CD4-positive, alpha-beta T cell (primary cell): Measurements from ENCODE around the gene GRK3. TPM values are rescaled to one million over a fixed set of nuclear protein-coding genes. Genes with fewer than 3 reads are reported as not detected.

Source experiments
- ATAC-seq: fragments of 200-7000 bp; cut with Tn5 transposase; one replicate; pipeline ENCODE4 v1.10.0; 2022; ENCODE audit warnings: mild to moderate bottlenecking; ENCODE audit not compliant: poor library complexity
- CTCF ChIA-PET: fragments of 350-600 bp; sonication (Branson Sonifier 250); formaldehyde crosslinking; loops from one replicate; lab custom pipeline; 2021; ENCODE audit warnings: antibody characterized with exemption, inconsistent platforms; lab: Charles Lee
- POLR2A ChIA-PET: fragments of 350-600 bp; sonication (Branson Sonifier 250); formaldehyde crosslinking; loops from one replicate; lab custom pipeline; 2021; ENCODE audit warnings: antibody characterized with exemption, inconsistent platforms; lab: Charles Lee
- DNase-seq, 14 experiments: peaks; one replicate each; pipeline ENCODE4 v3.0.0-alpha.2; 2013 to 2020; ENCODE audit warnings: mixed read lengths in 2 of 14
- H3K27ac ChIP-seq, 2 donors: one replicate each; pipeline versions ENCODE4 v1.5.1 to v1.7.0; 2013; ENCODE audit warnings: low read length in 2 of 2, low read depth in 1 of 2, mild to moderate bottlenecking in 1 of 2
- H3K27me3 ChIP-seq, 2 experiments: 1 replicate in 1 of 2; 2 replicates in 1 of 2; pipeline versions ENCODE4 v1.6.1 to v1.7.0; 2013; ENCODE audit warnings: low read length in 2 of 2, control low read depth in 1 of 2, mild to moderate bottlenecking in 1 of 2, moderate library complexity in 1 of 2; ENCODE audit not compliant: insufficient read depth in 2 of 2, control insufficient read depth in 1 of 2
- H3K36me3 ChIP-seq: one replicate; pipeline ENCODE4 v1.6.1; 2013; ENCODE audit warnings: low read length, control low read depth; ENCODE audit not compliant: insufficient read depth
- H3K4me1 ChIP-seq: one replicate; pipeline ENCODE4 v1.6.1; 2013; ENCODE audit warnings: low read length, control low read depth; ENCODE audit not compliant: insufficient read depth
- H3K4me3 ChIP-seq: one replicate; pipeline ENCODE4 v1.5.1; 2013; ENCODE audit warnings: mild to moderate bottlenecking, low read length, moderate library complexity
- H3K9me3 ChIP-seq, 2 experiments: 1 replicate in 1 of 2; 2 replicates in 1 of 2; pipeline versions ENCODE4 v1.6.1 to v1.7.0; 2013; ENCODE audit warnings: low read length in 2 of 2, mild to moderate bottlenecking in 2 of 2, control low read depth in 1 of 2, moderate library complexity in 1 of 2; ENCODE audit not compliant: control insufficient read depth in 1 of 2, insufficient read depth in 1 of 2
- H3K27ac Mint-ChIP-seq: one replicate; pipeline ENCODE4 v1.8.0; 2020; ENCODE audit warnings: mixed read lengths
- H3K27me3 Mint-ChIP-seq: one replicate; pipeline ENCODE4 v1.8.0; 2021; ENCODE audit warnings: mixed read lengths
- H3K36me3 Mint-ChIP-seq: one replicate; pipeline ENCODE4 v1.8.0; 2021; ENCODE audit warnings: low read depth, mixed read lengths
- H3K4me1 Mint-ChIP-seq: one replicate; pipeline ENCODE4 v1.8.0; 2021; ENCODE audit warnings: low read depth, mixed read lengths
- H3K4me3 Mint-ChIP-seq: one replicate; pipeline ENCODE4 v1.8.0; 2020; ENCODE audit warnings: mild to moderate bottlenecking, mixed read lengths
- H3K9me3 Mint-ChIP-seq: one replicate; pipeline ENCODE4 v1.8.0; 2020; ENCODE audit warnings: mixed read lengths
- intact Hi-C, 2 experiments: fragments of 100-400 bp; cut with DNase I in 1 of 2; cut with micrococcal nuclease in 1 of 2; formaldehyde crosslinking; loops; one replicate each; pipeline versions ENCODE4 v1.15.1 to v1.9.0; 2023 to 2025; cut with DNase I, micrococcal nuclease
- total RNA-seq, 174 experiments: library from RNA in 2 of 174; stranded (reverse) in 2 of 174; gene quantifications; one replicate each; pipeline ENCODE4 v1.2.3 and lab custom pipeline; 2021 to 2026
- TF ChIP-seq, protein P1 (sequence below): fragments of 200-600 bp; IDR thresholded peaks from one replicate; pipeline ENCODE4 v1.8.0; 2022; ENCODE audit warnings: antibody characterized with exemption, mild to moderate bottlenecking

GRK3 gene
- total RNA-seq, 2 experiments from 2014 or later: 1.7 to 2.0 TPM

DNA sequence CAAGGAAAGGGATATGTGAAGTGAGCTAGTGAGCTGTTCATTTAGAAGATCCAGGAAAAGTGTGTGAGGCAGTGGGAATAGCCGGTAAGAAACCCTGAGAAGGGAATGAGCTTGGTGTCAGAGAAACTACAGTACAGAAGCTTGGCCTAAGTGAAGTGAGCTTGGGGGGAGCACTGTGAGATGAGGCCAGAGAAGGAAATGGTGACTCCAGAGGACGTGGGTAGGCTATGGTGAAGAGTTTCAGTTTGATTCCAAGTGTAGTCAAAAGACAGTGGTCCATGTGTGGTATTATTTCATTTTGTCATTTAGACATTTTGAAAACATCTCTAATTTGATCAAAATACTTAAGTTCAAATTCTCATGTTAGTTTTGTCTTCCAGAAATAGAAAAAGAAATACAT lies 77.2 kb downstream of the GRK3 start:
- DNase-seq: no peak
- Mint-ChIP-seq H3K27ac (no peak overlapping the region), H3K36me3 (no peaks in the 10 kb centered on the region), H3K4me1 (no peaks in the 10 kb centered on the region), H3K9me3 (no peaks in the 10 kb centered on the region), H3K27me3 (no peaks in the 10 kb centered on the region), H3K4me3 (no peak overlapping the region)
- Histone ChIP-seq H3K9me3 (no peaks in the 10 kb centered on the region), H3K4me3 (no peak overlapping the region), H3K27me3 (no peaks in the 10 kb centered on the region), H3K36me3 (no peaks in the 10 kb centered on the region), H3K27ac (no peak overlapping the region), H3K4me1 (no peaks in the 10 kb centered on the region)
- ChIA-PET POLR2A (no interaction called here), CTCF (no interaction called here)
- TF ChIP-seq, protein P1, sequence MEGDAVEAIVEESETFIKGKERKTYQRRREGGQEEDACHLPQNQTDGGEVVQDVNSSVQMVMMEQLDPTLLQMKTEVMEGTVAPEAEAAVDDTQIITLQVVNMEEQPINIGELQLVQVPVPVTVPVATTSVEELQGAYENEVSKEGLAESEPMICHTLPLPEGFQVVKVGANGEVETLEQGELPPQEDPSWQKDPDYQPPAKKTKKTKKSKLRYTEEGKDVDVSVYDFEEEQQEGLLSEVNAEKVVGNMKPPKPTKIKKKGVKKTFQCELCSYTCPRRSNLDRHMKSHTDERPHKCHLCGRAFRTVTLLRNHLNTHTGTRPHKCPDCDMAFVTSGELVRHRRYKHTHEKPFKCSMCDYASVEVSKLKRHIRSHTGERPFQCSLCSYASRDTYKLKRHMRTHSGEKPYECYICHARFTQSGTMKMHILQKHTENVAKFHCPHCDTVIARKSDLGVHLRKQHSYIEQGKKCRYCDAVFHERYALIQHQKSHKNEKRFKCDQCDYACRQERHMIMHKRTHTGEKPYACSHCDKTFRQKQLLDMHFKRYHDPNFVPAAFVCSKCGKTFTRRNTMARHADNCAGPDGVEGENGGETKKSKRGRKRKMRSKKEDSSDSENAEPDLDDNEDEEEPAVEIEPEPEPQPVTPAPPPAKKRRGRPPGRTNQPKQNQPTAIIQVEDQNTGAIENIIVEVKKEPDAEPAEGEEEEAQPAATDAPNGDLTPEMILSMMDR: no peak
- ATAC-seq: no peak
- intact Hi-C loops: no loop called here

DNA sequence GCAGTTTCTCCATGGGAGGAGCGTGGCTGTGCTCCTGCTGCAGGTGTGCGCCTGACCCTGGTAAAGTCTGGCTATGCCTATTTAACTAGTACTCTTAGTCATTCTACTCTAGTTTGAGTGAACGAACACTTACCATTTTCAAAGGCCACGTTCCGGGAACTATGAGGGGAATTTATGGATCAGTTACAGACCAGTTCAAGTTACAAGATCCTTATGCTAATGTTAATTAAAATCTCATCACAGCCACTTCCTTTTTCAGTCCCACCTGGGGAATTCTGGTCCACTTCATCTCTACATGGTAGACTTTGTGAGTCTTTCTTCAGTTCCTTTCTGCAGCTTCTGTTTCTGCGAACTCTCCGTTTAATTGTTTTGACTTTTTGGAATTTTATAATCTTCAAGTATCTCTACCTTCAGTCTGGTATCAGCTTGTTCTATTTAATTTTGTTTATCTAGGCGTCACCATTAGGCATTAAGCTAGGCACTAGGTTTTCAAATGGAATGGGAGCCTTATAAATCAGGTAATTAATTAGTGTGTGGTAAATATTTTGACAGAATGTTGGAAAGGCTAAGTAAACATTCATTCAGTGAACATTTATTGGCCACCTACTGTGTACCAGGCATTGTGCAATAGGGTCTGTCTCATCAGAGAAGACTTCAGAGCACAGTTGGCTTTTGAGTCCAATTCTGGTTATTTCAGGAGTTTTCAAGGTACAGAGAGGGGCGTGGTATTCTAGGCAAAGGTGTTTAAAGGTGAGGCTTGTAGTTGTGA lies 78.9 kb downstream of the GRK3 start:
- Mint-ChIP-seq H3K27me3 (no peaks in the 10 kb centered on the region), H3K4me3 (no peak overlapping the region), H3K36me3 (no peaks in the 10 kb centered on the region), H3K9me3 (no peaks in the 10 kb centered on the region), H3K27ac (no peak overlapping the region), H3K4me1 (no peaks in the 10 kb centered on the region)
- Histone ChIP-seq H3K4me1 (no peaks in the 10 kb centered on the region), H3K27ac (no peak overlapping the region), H3K4me3 (no peak overlapping the region), H3K9me3 (no peaks in the 10 kb centered on the region), H3K36me3 (no peaks in the 10 kb centered on the region), H3K27me3 (no peaks in the 10 kb centered on the region)
- intact Hi-C loops: no loop called here
- no peak for DNase-seq
- CTCF ChIA-PET: no interaction called here
- TF ChIP-seq, protein P1: no peak
- no peak for ATAC-seq
- POLR2A ChIA-PET: no interaction called here

DNA sequence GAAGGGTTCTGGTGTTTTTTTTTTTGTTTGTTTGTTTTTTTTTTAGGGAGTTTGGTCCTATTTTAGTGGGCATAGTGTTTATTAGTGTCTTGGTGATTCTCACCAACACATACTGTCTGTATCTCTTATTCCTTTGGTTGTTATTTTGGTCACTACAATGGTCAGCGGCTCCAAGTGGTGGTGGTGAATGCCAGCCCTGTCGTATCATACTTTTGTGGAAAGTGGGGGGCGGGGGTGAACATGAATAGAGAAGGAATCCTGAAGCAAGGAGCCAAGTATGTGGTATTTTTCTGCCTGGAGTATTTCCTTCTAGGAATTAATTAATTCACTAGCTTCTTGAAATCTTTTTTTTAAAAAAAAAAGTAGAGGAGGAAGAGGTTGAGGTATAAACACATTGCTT lies 79.6 kb downstream of the GRK3 start:
- H3K4me1 ChIP-seq: no peaks in the 10 kb centered on the region
- H3K4me3 ChIP-seq: no peak overlapping the region
- POLR2A ChIA-PET: no interaction called here
- no peak for ATAC-seq
- CTCF ChIA-PET: no interaction called here
- intact Hi-C loops: no loop called here
- H3K4me1 Mint-ChIP-seq: no peaks in the 10 kb centered on the region
- no peak overlapping the region for H3K27ac ChIP-seq
- no peaks in the 10 kb centered on the region for H3K27me3 ChIP-seq
- H3K27me3 Mint-ChIP-seq: no peaks in the 10 kb centered on the region
- no peaks in the 10 kb centered on the region for H3K9me3 ChIP-seq
- no peak for DNase-seq
- TF ChIP-seq, protein P1: no peak
- no peaks in the 10 kb centered on the region for H3K36me3 Mint-ChIP-seq
- H3K27ac Mint-ChIP-seq: no peak overlapping the region
- H3K36me3 ChIP-seq: no peaks in the 10 kb centered on the region
- H3K9me3 Mint-ChIP-seq: no peaks in the 10 kb centered on the region
- H3K4me3 Mint-ChIP-seq: no peak overlapping the region
